ENCODE data around the gene MEF2B. TPM values are rescaled to one million over a fixed set of nuclear protein-coding genes. Genes with fewer than 3 reads are reported as not detected.
A peak's percentile ranks its signal among the peaks of the same experiment; 100 is the strongest.
"Not testable (repeated sequence)": the region's sequence is repeated elsewhere in the genome, so short reads cannot be mapped to it uniquely, and the experiment has no call there.

MEF2B gene
- total RNA-seq, 1 donor from 2014 or later: 2.8 TPM

DNA sequence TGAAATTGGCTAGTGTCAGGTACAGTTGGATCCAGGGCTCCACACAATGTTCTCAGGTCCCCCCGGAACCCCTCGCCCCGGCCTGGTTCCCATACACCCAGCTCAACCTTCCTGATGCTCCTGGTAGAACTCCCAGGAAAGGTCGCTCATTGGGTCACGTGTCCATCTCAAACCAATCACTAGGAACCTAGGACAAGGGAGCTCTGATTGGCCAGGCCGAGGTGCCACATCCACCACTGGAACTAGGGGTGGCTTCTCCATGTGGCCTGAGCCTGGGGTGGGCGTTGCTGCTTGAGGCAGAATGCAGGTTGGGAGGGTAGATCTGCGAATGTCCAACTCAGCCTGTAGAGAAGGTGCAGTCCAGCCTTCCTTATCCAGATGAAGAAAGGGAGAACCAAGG, 6.9 kb upstream of the MEF2B start:
- Mint-ChIP-seq H3K36me3 (peaks cover 18% of the 10 kb centered on the region), H3K4me3 (no peak overlapping the region), H3K27ac (no peak overlapping the region), H3K9me3 (no peaks in the 10 kb centered on the region), H3K4me1 (no peaks in the 10 kb centered on the region), H3K27me3 (ENCODE audit: low read depth) (no peaks in the 10 kb centered on the region)
- TF ChIP-seq, protein P1, sequence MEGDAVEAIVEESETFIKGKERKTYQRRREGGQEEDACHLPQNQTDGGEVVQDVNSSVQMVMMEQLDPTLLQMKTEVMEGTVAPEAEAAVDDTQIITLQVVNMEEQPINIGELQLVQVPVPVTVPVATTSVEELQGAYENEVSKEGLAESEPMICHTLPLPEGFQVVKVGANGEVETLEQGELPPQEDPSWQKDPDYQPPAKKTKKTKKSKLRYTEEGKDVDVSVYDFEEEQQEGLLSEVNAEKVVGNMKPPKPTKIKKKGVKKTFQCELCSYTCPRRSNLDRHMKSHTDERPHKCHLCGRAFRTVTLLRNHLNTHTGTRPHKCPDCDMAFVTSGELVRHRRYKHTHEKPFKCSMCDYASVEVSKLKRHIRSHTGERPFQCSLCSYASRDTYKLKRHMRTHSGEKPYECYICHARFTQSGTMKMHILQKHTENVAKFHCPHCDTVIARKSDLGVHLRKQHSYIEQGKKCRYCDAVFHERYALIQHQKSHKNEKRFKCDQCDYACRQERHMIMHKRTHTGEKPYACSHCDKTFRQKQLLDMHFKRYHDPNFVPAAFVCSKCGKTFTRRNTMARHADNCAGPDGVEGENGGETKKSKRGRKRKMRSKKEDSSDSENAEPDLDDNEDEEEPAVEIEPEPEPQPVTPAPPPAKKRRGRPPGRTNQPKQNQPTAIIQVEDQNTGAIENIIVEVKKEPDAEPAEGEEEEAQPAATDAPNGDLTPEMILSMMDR (IDR thresholded peaks at IDR 0.05; ENCODE audit: unreplicated experiment): no peak
- DNase-seq (ENCODE audit: low spot score in 2 of 2, unreplicated experiment in 2 of 2): no peak

DNA sequence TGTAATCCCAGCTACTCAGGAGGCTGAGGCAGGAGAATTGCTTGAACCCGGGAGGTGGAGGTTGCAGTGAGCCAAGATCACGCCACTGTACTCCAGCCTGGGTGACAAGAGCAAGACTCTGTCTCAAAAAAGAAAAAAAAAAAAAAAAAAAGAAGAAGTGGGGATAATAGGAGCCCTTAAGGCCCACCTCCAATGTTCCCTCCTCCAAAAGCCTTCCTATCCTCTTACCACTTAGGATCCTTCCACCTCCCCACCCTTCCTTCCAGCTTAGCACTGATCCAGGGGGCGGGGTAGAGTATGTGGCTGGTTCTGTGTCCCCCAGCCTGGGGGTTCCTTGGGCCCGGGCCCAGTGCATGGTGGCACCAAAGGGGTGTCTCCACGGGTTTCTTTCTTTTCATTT, 3.2 kb upstream of the MEF2B start:
- not testable (repeated sequence) for H3K9me3 Mint-ChIP-seq; DNase-seq (ENCODE audit: low spot score in 2 of 2, unreplicated experiment in 2 of 2); H3K4me3 Mint-ChIP-seq; H3K27ac Mint-ChIP-seq; H3K36me3 Mint-ChIP-seq
- peaks cover 19% of the 10 kb centered on the region for H3K4me1 Mint-ChIP-seq
- peaks cover 19% of the 10 kb centered on the region for H3K27me3 Mint-ChIP-seq (ENCODE audit: low read depth)

DNA sequence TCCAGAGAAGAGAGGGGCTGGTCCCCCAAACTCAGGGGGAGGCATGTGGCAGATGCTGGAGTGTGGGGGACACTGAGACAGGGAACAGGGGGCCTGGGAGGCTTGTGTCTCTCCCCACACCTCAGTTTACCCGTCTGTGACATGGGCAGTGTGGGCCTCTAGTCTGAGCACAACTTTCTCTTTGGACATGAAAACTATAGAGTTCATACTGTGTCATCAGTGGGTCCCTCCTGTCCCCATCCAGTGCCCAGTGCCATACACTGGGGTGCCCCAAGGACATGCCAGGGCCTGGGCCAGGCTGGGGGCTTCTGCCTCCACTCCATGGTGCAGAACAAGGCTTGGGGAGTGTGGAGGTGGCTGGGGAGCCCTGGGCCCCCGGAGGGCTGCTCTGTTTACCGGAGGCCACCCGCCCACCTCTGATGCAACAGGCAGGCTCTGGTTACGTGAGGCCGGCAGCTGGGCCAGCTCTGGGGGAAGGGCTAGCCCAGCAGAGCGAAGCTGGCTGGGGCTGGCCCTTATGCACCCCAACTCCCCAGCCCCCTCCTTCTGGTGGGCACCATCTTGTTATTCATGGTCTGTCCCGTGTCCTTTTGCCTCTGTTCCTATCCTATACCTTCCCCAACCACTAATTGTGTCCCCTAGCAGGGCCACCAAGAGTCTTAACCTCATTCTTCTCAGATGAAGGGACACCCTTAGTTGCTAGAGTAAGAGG, 1.9 kb upstream of the MEF2B start:
- Mint-ChIP-seq H3K4me1 (peaks cover 19% of the 10 kb centered on the region), H3K4me3 (no peak overlapping the region), H3K9me3 (no peaks in the 10 kb centered on the region), H3K27ac (no peak overlapping the region), H3K36me3 (peaks cover 2% of the 10 kb centered on the region), H3K27me3 (ENCODE audit: low read depth) (peaks cover 19% of the 10 kb centered on the region)
- no peak for DNase-seq (ENCODE audit: low spot score in 2 of 2, unreplicated experiment in 2 of 2)
- TF ChIP-seq, protein P1 (IDR thresholded peaks at IDR 0.05; ENCODE audit: unreplicated experiment): no peak

DNA sequence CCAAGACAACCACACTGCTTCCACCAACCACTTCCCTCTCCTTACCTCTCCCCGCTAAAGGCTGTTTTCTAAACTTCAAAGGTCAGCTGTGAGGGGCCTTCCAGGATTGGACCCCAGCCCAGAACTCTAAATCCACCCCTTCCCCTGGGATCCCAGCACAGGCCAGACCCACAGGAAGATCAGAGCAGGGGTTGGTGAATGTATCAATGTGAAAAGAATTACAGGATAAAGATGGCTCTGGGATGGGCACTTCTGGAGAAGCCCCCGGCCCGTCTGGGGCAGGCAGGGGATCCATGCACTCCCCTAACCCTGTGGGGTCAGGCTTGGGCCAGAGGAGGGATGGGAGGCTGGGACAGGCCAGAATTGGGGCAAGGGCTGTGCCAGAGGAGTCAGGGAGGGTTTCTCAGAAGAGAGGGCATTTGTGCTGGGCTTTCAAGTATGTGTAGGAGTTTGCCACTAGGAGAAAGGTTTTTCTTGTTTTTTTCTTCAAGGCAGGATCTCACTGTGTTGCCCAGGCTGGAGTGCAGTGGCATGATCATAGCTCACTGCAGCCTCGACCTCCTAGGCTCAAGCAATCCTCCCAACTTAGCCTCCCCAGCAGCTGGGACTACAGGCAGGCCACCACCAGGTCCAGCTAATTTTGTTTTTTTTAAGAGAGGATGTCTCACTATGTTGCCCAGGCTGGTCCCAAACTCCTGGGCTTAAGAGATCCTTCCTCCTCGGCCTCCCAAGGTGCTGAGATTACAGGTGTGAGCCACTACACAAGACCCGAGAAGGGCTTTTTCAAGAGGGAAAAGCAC, 1.0 kb upstream of the MEF2B start:
- Mint-ChIP-seq H3K4me3 (peak overlapping the region; percentile 52), H3K36me3 (no peaks in the 10 kb centered on the region), H3K27ac (no peak overlapping the region), H3K27me3 (ENCODE audit: low read depth) (peaks cover 19% of the 10 kb centered on the region), H3K9me3 (no peaks in the 10 kb centered on the region), H3K4me1 (peaks cover 19% of the 10 kb centered on the region)
- TF ChIP-seq, protein P1 (IDR thresholded peaks at IDR 0.05; ENCODE audit: unreplicated experiment): no peak
- no peak for DNase-seq (ENCODE audit: low spot score in 2 of 2, unreplicated experiment in 2 of 2)

DNA sequence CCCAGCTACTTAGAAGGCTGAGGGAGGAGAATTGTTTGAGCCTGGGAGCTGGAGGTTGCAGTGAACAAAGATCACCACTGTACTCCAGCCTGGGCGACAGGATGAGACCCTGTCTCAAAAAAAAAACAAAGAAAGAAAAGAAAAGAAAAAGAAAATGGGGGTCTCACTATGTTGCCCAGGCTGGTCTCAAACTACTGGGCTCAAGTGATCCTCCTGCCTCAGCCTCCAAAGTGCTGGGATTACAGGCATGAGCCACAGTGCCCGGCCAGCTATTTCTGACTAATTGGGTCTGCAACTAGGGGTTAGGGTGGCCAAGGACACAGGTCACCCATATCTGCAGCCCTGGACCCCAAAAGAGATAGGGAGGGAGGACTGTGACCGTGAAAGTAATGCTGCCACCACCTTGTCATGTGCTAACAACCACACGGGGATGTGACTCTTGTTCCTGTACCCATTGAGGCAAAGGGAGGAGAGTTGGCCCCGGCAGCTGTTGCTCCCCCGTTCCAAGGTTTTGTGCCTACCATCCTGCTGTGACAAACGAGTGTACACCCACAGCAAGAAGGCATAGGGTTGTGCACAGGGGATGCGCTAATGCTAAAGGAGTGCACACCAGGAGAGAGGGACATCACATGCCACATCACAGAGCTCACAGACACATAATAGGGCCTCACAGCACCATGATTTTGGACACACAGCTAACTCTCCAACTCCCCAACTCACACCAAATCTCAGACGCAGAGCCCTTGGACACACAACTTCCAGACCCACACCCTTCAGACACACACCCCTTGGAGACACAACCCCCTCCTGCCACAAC, 619 bp downstream of the MEF2B start:
- peaks cover 19% of the 10 kb centered on the region for H3K27me3 Mint-ChIP-seq (ENCODE audit: low read depth)
- H3K27ac Mint-ChIP-seq: no peak overlapping the region
- H3K4me3 Mint-ChIP-seq: peak overlapping the region; percentile 52
- no peak for DNase-seq (ENCODE audit: low spot score in 2 of 2, unreplicated experiment in 2 of 2)
- TF ChIP-seq, protein P1 (IDR thresholded peaks at IDR 0.05; ENCODE audit: unreplicated experiment): no peak
- peaks cover 19% of the 10 kb centered on the region for H3K4me1 Mint-ChIP-seq
- no peaks in the 10 kb centered on the region for H3K9me3 Mint-ChIP-seq
- H3K36me3 Mint-ChIP-seq: no peaks in the 10 kb centered on the region

All from mesothelial cell of epicardium (in vitro differentiated cells).